GM12873 (cell line): ENCODE measurements around the gene UBA3.

Experiments
- TF ChIP-seq, protein P1 (sequence below): IDR thresholded peaks from 2 replicates; pipeline ENCODE4 v1.5.1; 2012; ENCODE audit warnings: low read depth, mild to moderate bottlenecking, moderate library complexity, low read length, control low read depth; ENCODE audit not compliant: insufficient read depth; ENCODE audit errors: missing control alignments

UBA3 gene

DNA sequence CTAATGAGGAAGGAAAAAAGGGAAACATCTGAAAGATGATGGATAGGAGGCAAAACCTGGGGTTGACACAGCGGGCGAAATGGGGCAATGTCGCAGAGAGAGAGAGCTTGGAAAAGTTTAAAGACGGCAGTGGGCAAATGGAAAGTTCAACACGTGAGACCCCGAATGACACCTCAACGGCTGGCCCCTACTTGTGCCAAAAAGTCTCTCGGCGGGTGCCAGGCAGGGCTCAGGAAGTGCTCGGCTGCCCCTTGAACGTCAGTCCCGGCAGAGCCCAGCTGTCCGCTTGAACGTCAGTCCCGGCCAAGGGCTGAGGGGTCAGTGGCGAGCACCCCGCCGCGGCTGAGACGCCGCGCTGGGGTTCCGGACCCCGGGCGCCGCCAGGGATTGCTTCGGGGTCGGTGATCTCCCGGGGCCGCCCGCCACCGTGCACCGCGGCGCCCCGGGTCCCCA lies 67.3 kb downstream of the UBA3 start:
- TF ChIP-seq, protein P1, sequence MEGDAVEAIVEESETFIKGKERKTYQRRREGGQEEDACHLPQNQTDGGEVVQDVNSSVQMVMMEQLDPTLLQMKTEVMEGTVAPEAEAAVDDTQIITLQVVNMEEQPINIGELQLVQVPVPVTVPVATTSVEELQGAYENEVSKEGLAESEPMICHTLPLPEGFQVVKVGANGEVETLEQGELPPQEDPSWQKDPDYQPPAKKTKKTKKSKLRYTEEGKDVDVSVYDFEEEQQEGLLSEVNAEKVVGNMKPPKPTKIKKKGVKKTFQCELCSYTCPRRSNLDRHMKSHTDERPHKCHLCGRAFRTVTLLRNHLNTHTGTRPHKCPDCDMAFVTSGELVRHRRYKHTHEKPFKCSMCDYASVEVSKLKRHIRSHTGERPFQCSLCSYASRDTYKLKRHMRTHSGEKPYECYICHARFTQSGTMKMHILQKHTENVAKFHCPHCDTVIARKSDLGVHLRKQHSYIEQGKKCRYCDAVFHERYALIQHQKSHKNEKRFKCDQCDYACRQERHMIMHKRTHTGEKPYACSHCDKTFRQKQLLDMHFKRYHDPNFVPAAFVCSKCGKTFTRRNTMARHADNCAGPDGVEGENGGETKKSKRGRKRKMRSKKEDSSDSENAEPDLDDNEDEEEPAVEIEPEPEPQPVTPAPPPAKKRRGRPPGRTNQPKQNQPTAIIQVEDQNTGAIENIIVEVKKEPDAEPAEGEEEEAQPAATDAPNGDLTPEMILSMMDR = peak; percentile 20

DNA sequence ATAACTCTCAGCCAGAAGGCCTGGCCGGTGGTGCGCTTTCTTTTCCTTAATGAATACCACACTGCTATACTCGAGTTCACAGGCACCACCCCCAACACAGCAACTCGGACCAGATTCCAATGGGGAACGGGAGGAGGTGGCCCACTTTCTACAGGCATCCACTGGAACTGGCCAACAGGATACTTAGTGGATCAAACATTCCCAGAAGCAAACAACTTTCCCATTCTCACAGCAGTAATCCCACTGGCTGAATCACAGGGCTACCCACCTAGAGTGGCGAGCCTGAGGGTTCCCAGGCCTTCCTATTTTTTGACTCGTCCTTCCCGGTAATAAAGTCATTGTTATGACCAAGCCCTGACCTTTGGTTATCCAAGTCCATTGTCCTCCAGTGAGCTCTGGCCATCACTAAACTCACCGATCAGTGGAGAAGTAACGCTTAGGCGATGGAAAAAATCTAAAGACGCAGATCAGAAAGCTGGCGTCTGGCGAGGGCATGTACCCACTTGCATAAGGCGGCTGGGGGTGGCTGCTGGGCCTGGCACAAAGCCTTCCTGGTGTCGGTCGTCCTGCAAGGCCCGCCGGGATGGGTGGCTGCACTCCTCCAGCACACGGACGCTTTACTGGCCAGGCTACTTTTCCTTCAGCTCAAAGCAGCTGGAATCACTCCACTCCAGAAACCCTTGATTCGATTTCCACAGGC lies 67.9 kb downstream of the UBA3 start:
- TF ChIP-seq, protein P1 = no peak

DNA sequence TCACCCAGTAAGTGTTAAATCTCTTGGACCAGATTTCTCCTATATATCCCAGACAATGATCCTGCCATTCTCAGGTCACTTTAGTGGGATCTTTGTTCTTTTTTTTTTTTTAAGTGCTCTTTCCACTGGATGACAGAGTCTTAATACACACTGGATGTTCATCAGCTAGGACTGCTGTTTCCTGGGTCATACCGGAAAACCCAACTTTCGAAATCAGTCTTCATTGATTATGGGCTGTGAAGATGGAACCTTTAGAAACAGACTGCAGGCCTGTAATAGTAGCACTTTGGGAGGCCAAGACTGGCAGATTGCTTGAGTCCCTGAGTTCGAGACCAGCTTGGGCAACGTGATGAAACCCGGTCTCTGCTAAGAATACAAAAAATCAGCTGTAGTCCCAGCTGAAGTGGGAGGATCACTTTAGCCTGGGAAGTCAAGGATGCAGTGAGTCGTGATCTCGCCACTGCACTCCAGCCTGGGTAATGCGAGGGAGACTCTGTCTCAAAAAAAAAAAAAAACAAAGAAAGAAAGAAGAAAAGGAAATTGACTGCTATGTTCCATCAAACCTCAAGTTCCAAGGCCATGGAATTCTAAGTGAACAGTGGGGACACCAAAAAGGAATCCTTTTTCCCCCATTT lies 69.0 kb downstream of the UBA3 start:
- TF ChIP-seq, protein P1 = no peak

DNA sequence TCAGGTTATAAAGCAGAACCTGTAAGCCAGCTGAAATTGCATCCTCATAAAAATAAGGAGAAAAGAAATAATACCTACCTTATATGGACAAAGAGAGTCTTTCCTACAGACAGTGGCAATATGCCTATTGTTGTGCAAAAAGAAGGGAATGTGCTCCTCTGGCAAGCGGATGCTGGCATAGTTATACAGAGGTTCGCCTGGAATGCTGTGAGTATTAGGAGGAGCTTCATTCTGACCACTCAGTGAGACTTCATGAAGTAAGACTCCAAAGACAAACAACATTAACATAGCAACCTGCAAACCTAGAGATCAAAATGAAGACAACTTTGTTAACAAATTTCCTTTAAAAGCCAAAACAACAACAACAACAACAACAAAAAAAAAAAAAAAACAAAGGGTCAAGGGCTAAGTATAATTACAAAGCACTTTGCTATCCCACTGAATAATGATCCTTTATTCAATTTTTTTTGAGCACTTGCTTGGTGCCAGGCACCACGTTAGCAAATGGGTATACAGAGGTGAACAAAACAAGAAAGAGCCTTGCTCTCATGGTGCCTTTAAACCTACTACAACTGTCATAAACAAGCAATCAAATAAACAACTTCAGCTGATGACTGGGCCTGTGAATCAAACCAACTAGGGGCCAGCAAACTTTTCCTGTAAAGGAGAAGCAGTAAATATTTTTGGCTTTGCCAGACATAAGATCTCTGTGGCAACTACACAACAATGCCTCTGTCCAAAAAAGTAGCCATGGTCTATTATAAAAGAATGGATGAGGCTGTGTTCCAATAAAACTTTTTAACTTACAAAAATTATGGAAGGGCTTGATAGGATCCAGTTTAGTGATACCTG lies 70.4 kb downstream of the UBA3 start:
- TF ChIP-seq, protein P1 = no peak

DNA sequence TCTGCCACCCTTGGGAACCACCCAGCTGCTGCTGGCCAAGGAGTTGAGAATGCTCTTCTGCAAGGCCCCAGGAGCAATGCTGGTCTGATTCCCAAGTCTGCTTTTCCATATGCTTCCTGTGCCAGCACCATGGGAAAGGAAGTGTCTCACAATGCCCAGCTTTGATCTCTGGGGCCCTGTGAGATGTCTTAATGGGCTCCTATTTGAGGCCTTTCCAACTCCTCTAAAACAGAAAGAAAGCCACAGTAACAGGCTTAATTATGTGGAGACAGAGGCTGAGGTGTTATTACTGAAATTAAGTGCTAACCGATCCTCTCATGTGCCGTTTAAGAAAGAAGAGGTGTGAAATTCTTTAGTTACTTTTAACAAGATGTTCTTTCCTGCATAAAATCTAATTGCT lies 71.2 kb downstream of the UBA3 start:
- TF ChIP-seq, protein P1 = no peak

DNA sequence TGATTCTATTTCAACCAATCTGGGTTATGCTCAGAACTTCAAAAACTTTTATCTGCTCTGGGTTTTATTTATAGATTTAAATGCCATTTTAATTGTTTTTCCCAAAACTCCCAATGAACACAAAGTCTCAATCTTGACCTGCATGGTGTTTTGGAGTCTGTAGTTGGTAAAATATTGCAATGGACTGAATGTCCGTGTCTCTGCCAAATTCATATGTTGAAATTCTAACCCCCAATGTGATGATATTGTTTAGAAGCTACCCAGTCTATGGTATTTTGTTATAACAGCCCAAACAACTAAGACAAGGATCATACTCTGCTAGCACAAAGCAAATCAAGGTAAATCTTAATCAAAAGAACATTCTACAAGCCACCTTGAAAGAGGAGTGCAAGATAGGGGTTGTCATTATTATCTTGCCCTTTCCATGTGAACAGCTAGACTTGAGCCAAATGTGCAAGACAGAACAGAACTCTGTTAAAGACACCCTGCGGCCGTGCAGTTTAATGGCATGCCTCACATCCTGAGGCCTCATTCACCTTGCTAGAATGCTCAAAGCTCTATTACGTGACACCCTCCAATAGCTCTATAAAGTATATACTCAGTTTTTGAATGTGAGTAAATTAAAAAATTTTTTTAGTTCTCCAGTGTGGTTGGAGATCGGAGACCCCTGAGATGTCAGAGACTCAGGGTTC lies 74.2 kb downstream of the UBA3 start:
- TF ChIP-seq, protein P1 = no peak
